IMR-90 (cell line): ENCODE results near the gene C19orf25. TPM values are rescaled to one million over a fixed set of nuclear protein-coding genes. Genes with fewer than 3 reads are reported as not detected.

Experiments used
- ATAC-seq: fragments of 200-7000 bp; cut with Tn5 transposase; 2 replicates; pipeline ENCODE4 v1.9.1; 2020; ENCODE audit warnings: low read depth, mild to moderate bottlenecking, moderate library complexity
- BruUV-seq: library from RNA; stranded (reverse); fragments of 400-500 nt; replicated peaks from 2 replicates; lab custom pipeline; 2021; lab: Mats Ljungman, UMichigan
- CTCF ChIA-PET: fragments of 300-600 bp; formaldehyde crosslinking; extraction: SDS; loops from one replicate; lab custom pipeline; 2021; ENCODE audit warnings: antibody characterized with exemption; lab: Yijun Ruan, JAX
- POLR2A ChIA-PET: fragments of 300-600 bp; sonication (Branson Sonifier 250); formaldehyde crosslinking; loops from one replicate; lab custom pipeline; 2022; ENCODE audit warnings: antibody characterized with exemption; ENCODE audit not compliant: unreplicated experiment; lab: Charles Lee
- DNase-seq: peaks from one replicate; pipeline ENCODE4 v3.0.0; 2013
- H2AFZ ChIP-seq: replicated peaks from 2 replicates; pipeline ENCODE3; 2013; ENCODE audit warnings: low read length, mild to moderate bottlenecking; ENCODE audit not compliant: poor library complexity
- H2AK5ac ChIP-seq: 2 replicates; pipeline ENCODE4 v1.6.1; 2013; ENCODE audit warnings: low read depth, low read length, inconsistent platforms
- H2AK9ac ChIP-seq: replicated peaks from 2 replicates; pipeline ENCODE3; 2013; ENCODE audit warnings: mild to moderate bottlenecking, low read depth, low read length, moderate library complexity; ENCODE audit not compliant: poor library complexity
- H2BK120ac ChIP-seq: 2 replicates; pipeline ENCODE4 v1.6.1; 2013; ENCODE audit warnings: low read depth, low read length, inconsistent platforms
- H2BK15ac ChIP-seq: 3 replicates; pipeline ENCODE4 v1.6.1; 2013; ENCODE audit warnings: low read depth, low read length, inconsistent platforms
- H2BK20ac ChIP-seq: 2 replicates; pipeline ENCODE4 v1.6.1; 2013; ENCODE audit warnings: low read depth, mild to moderate bottlenecking, inconsistent platforms, low read length, moderate library complexity
- H2BK5ac ChIP-seq: 2 replicates; pipeline ENCODE4 v1.6.1; 2013; ENCODE audit warnings: mild to moderate bottlenecking, low read depth, low read length, inconsistent platforms; ENCODE audit not compliant: poor library complexity, severe bottlenecking
- H3K14ac ChIP-seq: replicated peaks from 2 replicates; pipeline ENCODE4 v1.6.1; 2013; ENCODE audit warnings: low read depth, low read length, inconsistent platforms
- H3K18ac ChIP-seq: 2 replicates; pipeline ENCODE4 v1.6.1; 2013; ENCODE audit warnings: low read depth, low read length, control low read depth
- H3K23ac ChIP-seq: 2 replicates; pipeline ENCODE4 v1.6.1; 2013; ENCODE audit warnings: low read depth, low read length, inconsistent platforms
- H3K27ac ChIP-seq: 2 replicates; pipeline ENCODE4 v1.5.1; 2013; ENCODE audit warnings: mild to moderate bottlenecking, control low read depth, low read length; ENCODE audit not compliant: insufficient read depth
- H3K27me3 ChIP-seq: 2 replicates; pipeline ENCODE4 v1.6.1; 2013; ENCODE audit warnings: low read length; ENCODE audit not compliant: control insufficient read depth, insufficient read depth
- H3K36me3 ChIP-seq: 2 replicates; pipeline ENCODE4 v1.6.1; 2013; ENCODE audit warnings: low read length, mixed read lengths; ENCODE audit not compliant: control insufficient read depth, insufficient read depth
- H3K4ac ChIP-seq: 2 replicates; pipeline ENCODE4 v1.6.1; 2013; ENCODE audit warnings: low read depth, low read length, inconsistent platforms
- H3K4me1 ChIP-seq: 2 replicates; pipeline ENCODE4 v1.6.1; 2013; ENCODE audit warnings: low read length, mixed read lengths; ENCODE audit not compliant: control insufficient read depth, insufficient read depth
- H3K4me2 ChIP-seq: 2 replicates; pipeline ENCODE4 v1.6.1; 2013; ENCODE audit warnings: low read depth, mild to moderate bottlenecking, control low read depth, low read length, moderate library complexity
- H3K4me3 ChIP-seq: 2 replicates; pipeline ENCODE4 v1.5.1; 2013; ENCODE audit warnings: low read depth, mild to moderate bottlenecking, control low read depth, low read length, moderate library complexity; ENCODE audit not compliant: insufficient read depth
- H3K56ac ChIP-seq: 2 replicates; pipeline ENCODE4 v1.6.1; 2013; ENCODE audit warnings: low read length, inconsistent platforms; ENCODE audit not compliant: insufficient read depth; ENCODE audit errors: extremely low read depth
- H3K79me1 ChIP-seq, 2 experiments: 2 replicates each; pipeline ENCODE4 v1.6.1; 2013; ENCODE audit warnings: low read length in 2 of 2, inconsistent platforms in 1 of 2, low read depth in 1 of 2
- H3K9ac ChIP-seq: 2 replicates; pipeline ENCODE4 v1.6.1; 2013; ENCODE audit warnings: low read depth, low read length, control low read depth
- H3K9me1 ChIP-seq: 2 replicates; pipeline ENCODE4 v1.6.1; 2013; ENCODE audit warnings: low read length, inconsistent platforms; ENCODE audit not compliant: insufficient read depth
- H3K9me3 ChIP-seq: 2 replicates; pipeline ENCODE4 v1.6.1; 2013; ENCODE audit warnings: low read length; ENCODE audit not compliant: control insufficient read depth, insufficient read depth
- H4K20me1 ChIP-seq: 2 replicates; pipeline ENCODE4 v1.6.1; 2013; ENCODE audit warnings: low read length, inconsistent platforms; ENCODE audit not compliant: insufficient read depth
- H4K5ac ChIP-seq: 2 replicates; pipeline ENCODE4 v1.6.1; 2013; ENCODE audit warnings: mild to moderate bottlenecking, low read depth, low read length, control low read depth
- H4K8ac ChIP-seq, 2 experiments: 2 replicates each; pipeline ENCODE4 v1.6.1; 2013; ENCODE audit warnings: low read depth in 2 of 2, low read length in 2 of 2, control low read depth in 1 of 2, inconsistent platforms in 1 of 2
- H4K91ac ChIP-seq: 2 replicates; pipeline ENCODE4 v1.6.1; 2013; ENCODE audit warnings: low read depth, low read length, inconsistent platforms; ENCODE audit not compliant: insufficient read depth
- ELK1 ChIP-seq: fragments of 150-350 bp; IDR thresholded peaks from 2 replicates; pipeline ENCODE4 v1.6.1; 2016; ENCODE audit warnings: low read depth, mild to moderate bottlenecking, low read length, moderate library complexity, borderline replicate concordance
- USF2 ChIP-seq: fragments of 150-350 bp; IDR thresholded peaks from 2 replicates; pipeline ENCODE4 v1.6.1; 2017; ENCODE audit warnings: mild to moderate bottlenecking, antibody characterized with exemption, low read length, low read depth
- WGBS, 2 experiments: methylation state at CpG; one replicate each; pipeline versions ENCODE4 v1.1.5 to v1.1.7; 2013; ENCODE audit warnings: missing lambda C conversion rate in 2 of 2; ENCODE audit not compliant: insufficient read length in 1 of 2; ENCODE audit errors: extremely low coverage in 2 of 2; 5-methylcytosine and 5-hydroxymethylcytosine counted together
- dilution Hi-C: fragments of 300-500 bp; cut with HindIII; formaldehyde crosslinking; loops from one replicate; pipeline ENCODE4 v1.14.3; 2018; ENCODE audit warnings: low sequenced_read_pairs; ENCODE audit not compliant: unreplicated experiment
- in situ Hi-C: fragments of 300-500 bp; cut with MboI; formaldehyde crosslinking; loops from 3 replicates; pipeline ENCODE4 v1.14.3; 2019; ENCODE audit warnings: low sequenced_read_pairs, inconsistent platforms, mixed read lengths
- intact Hi-C: fragments of 100-400 bp; cut with micrococcal nuclease; formaldehyde crosslinking; loops from 2 replicates; pipeline ENCODE4 v1.10.0; 2022
- polyA plus RNA-seq, 3 experiments: library from polyadenylated mRNA; depleted of rRNA; stranded (reverse); fragments of >200 nt; gene quantifications; 2 replicates each; pipeline ENCODE4 v1.2.3, GENCODE V29; 2012; ENCODE audit warnings: low replicate concordance in 1 of 3
- total RNA-seq: library from RNA; depleted of rRNA; stranded (reverse); fragments of >200 nt; gene quantifications from 2 replicates; pipeline ENCODE4 v1.2.3, GENCODE V29; 2012

Gene C19orf25
- total and polyA plus RNA-seq, 2 of the 4 experiments (the other 2 are of a cell fraction): 10.4 to 34.9 TPM

GRCh38 chr19:1468274-1468820 is 10.7 kb downstream of the C19orf25 start:
- no peak for TF ChIP-seq ELK1
- TF ChIP-seq USF2: 0 out of 2 replicates have a peak, but pooled peaks have one; percentile 2
- Histone ChIP-seq H3K14ac (no peak overlapping the region), H3K9ac (no peak overlapping the region), H3K4me1 (peaks cover 21% of the 10 kb centered on the region), H3K27me3 (peaks cover 69% of the 10 kb centered on the region), H4K91ac (no peak overlapping the region), H3K4me2 (no peak overlapping the region; the same call in 1 of the 2 replicates), H2AK5ac (no peak overlapping the region), H3K56ac (no peak overlapping the region), H3K27ac (no peak overlapping the region), H3K4me3 (no peak overlapping the region), H3K18ac (no peak overlapping the region), H2BK15ac (no peak overlapping the region), H2AK9ac (no peak overlapping the region), H3K4ac (no peak overlapping the region), H4K20me1 (peaks cover 76% of the 10 kb centered on the region), H4K5ac (no peak overlapping the region), H2AFZ (peak overlapping the region; percentile 5), H3K79me1 (peaks cover 0 to 13% of the 10 kb centered on the region in 2 experiments; a peak in 1 of 4 replicates), H2BK20ac (no peak overlapping the region), H3K36me3 (no peaks in the 10 kb centered on the region), H3K23ac (no peak overlapping the region), H3K9me3 (no peaks in the 10 kb centered on the region; the same call in 1 of the 2 replicates), H3K9me1 (no peaks in the 10 kb centered on the region), H2BK120ac (no peak overlapping the region), H2BK5ac (no peak overlapping the region), H4K8ac (no peak overlapping the region)
- no TSS peak for BruUV-seq
- dilution Hi-C loops (no loop called here), intact Hi-C loops (no loop called here), in situ Hi-C loops (no loop called here)
- no peak for DNase-seq
- ChIA-PET POLR2A (no interaction called here), CTCF (no interaction called here)
- no peak for ATAC-seq
- 8% methylated on average over 27 of the region's 49 CpGs; no CpG with 5 or more reads in 1 of the 2 experiments for WGBS, 2 experiments
